Loucy (cell line): ENCODE data around the gene PWP2.
"Not testable (repeated sequence)": the region's sequence is repeated elsewhere in the genome, so short reads cannot be mapped to it uniquely, and the experiment has no call there.

Experiments
- H2AFZ ChIP-seq: fragments of 200-600 bp; sonication (generic); 2 replicates; pipeline ENCODE4 v1.6.0; 2016; ENCODE audit warnings: antibody characterized with exemption, mild to moderate bottlenecking, low read length, moderate library complexity
- H3F3A ChIP-seq: fragments of 200-600 bp; 2 replicates; pipeline ENCODE4 v1.6.0; 2016; ENCODE audit warnings: antibody characterized with exemption, low read depth, mild to moderate bottlenecking
- H3K27me3 ChIP-seq: fragments of 200-600 bp; sonication (generic); 2 replicates; pipeline ENCODE4 v1.6.1; 2014; ENCODE audit warnings: low read length, mild to moderate bottlenecking; ENCODE audit not compliant: insufficient read depth, poor library complexity, severe bottlenecking
- H3K36me3 ChIP-seq: fragments of 200-600 bp; sonication (generic); 2 replicates; pipeline ENCODE4 v1.6.1; 2016; ENCODE audit warnings: low read length; ENCODE audit not compliant: insufficient read depth
- H3K4me1 ChIP-seq: fragments of 200-600 bp; sonication (generic); 2 replicates; pipeline ENCODE4 v1.5.1; 2014; ENCODE audit warnings: low read length, mild to moderate bottlenecking; ENCODE audit not compliant: insufficient read depth, poor library complexity, severe bottlenecking
- H3K4me2 ChIP-seq: fragments of 200-600 bp; sonication (generic); 2 replicates; pipeline ENCODE4 v1.6.0; 2014; ENCODE audit warnings: antibody characterized with exemption, low read length, low read depth, mild to moderate bottlenecking; ENCODE audit not compliant: poor library complexity, severe bottlenecking
- H3K4me3 ChIP-seq: fragments of 200-600 bp; sonication (generic); 2 replicates; pipeline ENCODE4 v1.5.1; 2014; ENCODE audit warnings: low read length, mild to moderate bottlenecking, mixed read lengths; ENCODE audit not compliant: poor library complexity, severe bottlenecking
- H3K79me2 ChIP-seq: fragments of 200-600 bp; sonication (generic); 2 replicates; pipeline ENCODE4 v1.6.1; 2014; ENCODE audit warnings: low read length; ENCODE audit not compliant: insufficient read depth
- H3K9ac ChIP-seq: fragments of 200-600 bp; sonication (generic); 2 replicates; pipeline ENCODE4 v1.6.0; 2014; ENCODE audit warnings: mild to moderate bottlenecking, low read depth, low read length, moderate library complexity; ENCODE audit not compliant: poor library complexity, severe bottlenecking
- H3K9me2 ChIP-seq: fragments of 200-600 bp; sonication (generic); replicated peaks from 2 replicates; pipeline ENCODE4 v1.6.1; 2016; ENCODE audit warnings: low read depth, low read length, mixed read lengths
- H3K9me3 ChIP-seq: fragments of 200-600 bp; sonication (generic); 2 replicates; pipeline ENCODE4 v1.6.1; 2014; ENCODE audit warnings: mild to moderate bottlenecking, antibody characterized with exemption, low read length, low read depth; ENCODE audit not compliant: insufficient read depth
- H4K20me1 ChIP-seq: fragments of 200-600 bp; sonication (generic); 2 replicates; pipeline ENCODE4 v1.6.0; 2014; ENCODE audit warnings: antibody characterized with exemption, low read length, mild to moderate bottlenecking; ENCODE audit not compliant: insufficient read depth, poor library complexity, severe bottlenecking
- EZH2phosphoT487 ChIP-seq: fragments of 200-600 bp; IDR thresholded peaks from 2 replicates; pipeline ENCODE4 v1.6.1; 2018; ENCODE audit warnings: antibody characterized with exemption, mild to moderate bottlenecking, moderate library complexity, borderline replicate concordance
- TF ChIP-seq, protein P1 (sequence below): fragments of 200-600 bp; sonication (generic); conservative IDR thresholded peaks from 2 replicates; pipeline ENCODE4 v1.5.1; 2014; ENCODE audit warnings: mild to moderate bottlenecking, antibody characterized with exemption, low read length

PWP2 gene

DNA sequence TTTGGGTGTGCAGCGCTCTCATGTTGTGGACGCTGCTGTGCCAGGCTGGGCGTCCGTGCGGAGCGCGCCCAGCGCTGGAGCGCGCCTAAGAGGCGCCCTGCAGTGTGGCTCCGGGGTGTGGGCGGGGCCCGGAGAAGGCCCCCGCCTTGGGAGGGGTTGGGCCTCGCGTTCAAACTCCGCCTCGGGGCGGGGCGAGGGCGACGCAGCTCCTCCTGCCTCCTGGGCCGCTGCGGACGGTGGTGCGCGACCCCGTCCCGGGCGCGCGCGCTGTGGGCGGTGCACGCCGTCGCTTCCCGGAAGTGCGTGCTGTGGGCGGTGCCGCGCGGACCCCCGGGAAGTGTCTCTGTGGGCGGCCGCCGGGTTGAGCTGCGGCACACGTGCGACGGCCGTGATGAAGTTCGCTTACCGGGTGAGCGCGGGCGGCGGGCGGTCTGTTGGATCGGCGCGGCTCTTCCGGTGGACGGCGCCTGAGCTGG lies at the start of gene PWP2:
TSS of gene PWP2 (plus strand) at position 374 of the 476 bp plus-strand sequence. CDS start at position 392, 18 bp downstream.
- H3K9me2 ChIP-seq, H3K4me2 ChIP-seq, H2AFZ ChIP-seq, H3K4me1 ChIP-seq, H4K20me1 ChIP-seq, H3K79me2 ChIP-seq, H3K36me3 ChIP-seq, H3K9ac ChIP-seq, H3K27me3 ChIP-seq, H3F3A ChIP-seq, H3K9me3 ChIP-seq: not testable (repeated sequence)
- peak within 1 kb of the TSS; percentile 57 for H3K4me3 ChIP-seq

DNA sequence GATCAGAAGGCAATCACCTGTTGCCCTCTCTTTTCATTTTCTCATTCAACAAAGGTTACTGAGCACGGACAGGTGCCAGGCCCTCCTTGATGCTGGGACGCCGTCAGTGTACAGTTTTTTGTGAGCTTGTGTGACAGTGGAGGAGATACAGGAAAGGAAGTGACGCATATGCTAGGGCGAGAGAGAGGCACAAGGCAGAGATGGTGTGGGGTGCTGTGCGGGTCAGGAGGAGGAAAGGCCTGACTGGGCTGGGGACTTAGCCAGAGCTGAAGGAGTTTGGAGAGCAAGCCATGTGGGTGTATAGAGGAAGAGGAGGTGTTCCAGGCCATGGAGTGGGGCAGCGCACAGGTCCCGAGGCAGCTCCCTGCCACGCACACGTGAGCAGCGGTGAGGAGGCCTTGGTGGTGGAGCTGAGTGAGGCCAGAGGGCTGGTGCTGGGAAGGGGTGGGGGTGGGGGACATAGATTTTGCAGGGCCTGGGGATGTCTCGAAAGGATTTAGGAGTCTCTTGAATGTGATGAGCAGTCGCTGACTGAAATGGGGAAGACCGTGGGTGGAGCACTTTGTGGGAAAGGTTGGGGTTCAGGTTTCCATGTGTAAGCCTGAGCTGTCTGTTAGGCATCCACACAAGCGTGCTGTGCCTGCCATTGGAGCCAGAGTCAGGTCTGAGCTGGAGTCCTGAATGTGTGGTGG lies 49.1 kb upstream of the PWP2 start:
- Histone ChIP-seq H3F3A (no peaks in the 10 kb centered on the region), H2AFZ (no peak overlapping the region), H4K20me1 (peaks cover 4% of the 10 kb centered on the region), H3K9me3 (no peaks in the 10 kb centered on the region), H3K79me2 (peaks cover 11% of the 10 kb centered on the region; the same call in 1 of the 2 replicates), H3K4me3 (no peak overlapping the region), H3K4me2 (no peak overlapping the region), H3K9ac (no peak overlapping the region), H3K27me3 (no peaks in the 10 kb centered on the region), H3K4me1 (no peaks in the 10 kb centered on the region), H3K36me3 (peaks cover 77% of the 10 kb centered on the region; the same call in 1 of the 2 replicates), H3K9me2 (no peaks in the 10 kb centered on the region)
- TF ChIP-seq, protein P1, sequence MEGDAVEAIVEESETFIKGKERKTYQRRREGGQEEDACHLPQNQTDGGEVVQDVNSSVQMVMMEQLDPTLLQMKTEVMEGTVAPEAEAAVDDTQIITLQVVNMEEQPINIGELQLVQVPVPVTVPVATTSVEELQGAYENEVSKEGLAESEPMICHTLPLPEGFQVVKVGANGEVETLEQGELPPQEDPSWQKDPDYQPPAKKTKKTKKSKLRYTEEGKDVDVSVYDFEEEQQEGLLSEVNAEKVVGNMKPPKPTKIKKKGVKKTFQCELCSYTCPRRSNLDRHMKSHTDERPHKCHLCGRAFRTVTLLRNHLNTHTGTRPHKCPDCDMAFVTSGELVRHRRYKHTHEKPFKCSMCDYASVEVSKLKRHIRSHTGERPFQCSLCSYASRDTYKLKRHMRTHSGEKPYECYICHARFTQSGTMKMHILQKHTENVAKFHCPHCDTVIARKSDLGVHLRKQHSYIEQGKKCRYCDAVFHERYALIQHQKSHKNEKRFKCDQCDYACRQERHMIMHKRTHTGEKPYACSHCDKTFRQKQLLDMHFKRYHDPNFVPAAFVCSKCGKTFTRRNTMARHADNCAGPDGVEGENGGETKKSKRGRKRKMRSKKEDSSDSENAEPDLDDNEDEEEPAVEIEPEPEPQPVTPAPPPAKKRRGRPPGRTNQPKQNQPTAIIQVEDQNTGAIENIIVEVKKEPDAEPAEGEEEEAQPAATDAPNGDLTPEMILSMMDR: no peak
- no peak for TF ChIP-seq EZH2phosphoT487

DNA sequence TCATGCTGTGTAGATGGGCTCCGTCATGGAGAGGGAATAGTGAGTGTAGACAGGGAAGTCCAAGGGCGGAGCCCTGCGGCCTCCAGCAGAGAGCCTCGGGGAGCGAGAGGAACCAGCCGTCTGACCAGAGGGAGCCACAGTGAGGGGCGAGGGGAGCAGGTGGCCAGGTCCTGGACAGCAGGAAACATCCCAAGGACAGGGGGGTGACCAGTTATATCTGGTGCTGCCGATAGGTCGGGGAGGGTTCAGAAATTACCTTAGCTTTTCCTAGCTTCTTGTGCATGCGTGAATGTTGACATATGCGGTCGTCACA lies 48.6 kb upstream of the PWP2 start:
- no peak for TF ChIP-seq EZH2phosphoT487
- TF ChIP-seq, protein P1: no peak
- H3K27me3 ChIP-seq: no peaks in the 10 kb centered on the region
- H3K4me1 ChIP-seq: no peaks in the 10 kb centered on the region
- no peak overlapping the region for H2AFZ ChIP-seq
- no peak overlapping the region for H3K4me3 ChIP-seq
- H3K4me2 ChIP-seq: no peak overlapping the region
- no peaks in the 10 kb centered on the region for H3K9me2 ChIP-seq
- H4K20me1 ChIP-seq: peaks cover under 1% of the 10 kb centered on the region
- no peak overlapping the region for H3K9ac ChIP-seq
- peaks cover 77% of the 10 kb centered on the region; the same call in 1 of the 2 replicates for H3K36me3 ChIP-seq
- no peaks in the 10 kb centered on the region for H3F3A ChIP-seq
- H3K9me3 ChIP-seq: no peaks in the 10 kb centered on the region
- H3K79me2 ChIP-seq: peaks cover 8% of the 10 kb centered on the region; the same call in 1 of the 2 replicates

DNA sequence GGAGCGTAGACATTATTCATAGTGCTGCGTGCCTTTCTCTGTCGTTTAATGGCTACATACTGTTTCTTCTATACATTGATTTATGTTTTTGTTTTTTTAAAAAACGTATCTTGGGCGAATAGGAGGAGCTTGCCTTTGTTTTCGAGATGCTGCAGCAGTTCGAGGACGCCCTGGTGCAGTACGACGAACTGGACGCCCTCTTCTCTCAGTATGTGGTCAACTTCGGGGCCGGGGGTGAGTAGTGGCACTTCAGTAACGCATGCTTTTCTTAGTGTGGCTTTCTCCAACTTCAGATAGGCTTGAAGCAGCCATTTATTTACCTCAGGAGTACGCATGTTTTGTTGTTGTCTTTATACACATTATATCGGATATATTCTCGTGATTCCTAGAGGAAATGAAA lies 48.2 kb upstream of the PWP2 start:
- Histone ChIP-seq H3K9ac (no peak overlapping the region), H4K20me1 (no peaks in the 10 kb centered on the region), H3K36me3 (peaks cover 77% of the 10 kb centered on the region; the same call in 1 of the 2 replicates), H3K4me2 (no peak overlapping the region), H3K9me2 (no peaks in the 10 kb centered on the region), H3K4me1 (no peaks in the 10 kb centered on the region), H3K9me3 (no peaks in the 10 kb centered on the region), H3K27me3 (no peaks in the 10 kb centered on the region), H2AFZ (no peak overlapping the region), H3K4me3 (no peak overlapping the region), H3K79me2 (0 out of 2 replicates have a peak, but pooled peaks cover 7% of the 10 kb centered on the region), H3F3A (no peaks in the 10 kb centered on the region)
- no peak for TF ChIP-seq EZH2phosphoT487
- TF ChIP-seq, protein P1: no peak
